HepG2 (cell line): Measurements from ENCODE around the gene BDNF. TPM values are rescaled to one million over a fixed set of nuclear protein-coding genes. Genes with fewer than 3 reads are reported as not detected.

ENCODE experiments used
- ATAC-seq: fragments of 200-7000 bp; cut with Tn5 transposase; 3 replicates; pipeline ENCODE4 v1.9.1; 2020; ENCODE audit warnings: mild to moderate bottlenecking, moderate library complexity
- BruUV-seq: library from RNA; stranded (reverse); fragments of 400-500 nt; replicated peaks from 2 replicates; lab custom pipeline; 2021; lab: Mats Ljungman, UMichigan
- CTCF ChIA-PET: fragments of 300-600 bp; formaldehyde crosslinking; extraction: SDS; loops from one replicate; lab custom pipeline; 2021; ENCODE audit warnings: low total read pairs, inconsistent platforms, low intra/inter-chr PET ratio; lab: Yijun Ruan, JAX
- POLR2A ChIA-PET: fragments of 350-600 bp; sonication (Branson Sonifier 250); formaldehyde crosslinking; loops from one replicate; lab custom pipeline; 2020; ENCODE audit warnings: antibody characterized with exemption, inconsistent platforms; lab: Yijun Ruan, JAX
- DNase-seq: peaks from one replicate; pipeline ENCODE4 v3.0.0-alpha.2; 2015; ENCODE audit warnings: low spot score
- FAIRE-seq: peaks from 3 replicates; lab custom pipeline; 2011; peaks lifted over from hg19 to GRCh38; lab: Jason Lieb, UNC
- H2AFZ ChIP-seq: one replicate; pipeline ENCODE4 v1.6.1; 2011; ENCODE audit warnings: low read length, inconsistent platforms
- H3K27ac ChIP-seq: fragments of 300-600 bp; 3 replicates; pipeline ENCODE4 v1.8.0; 2011; ENCODE audit warnings: mixed run types, mild to moderate bottlenecking, mixed read lengths, low read length, inconsistent platforms; ENCODE audit not compliant: insufficient read depth; ENCODE audit errors: extremely low read length
- H3K27me3 ChIP-seq, 2 experiments: fragments of 200-600 bp in 1 of 2; 2 replicates in 1 of 2; 3 replicates in 1 of 2; pipeline versions ENCODE4 v1.6.0 to v1.8.0; 2011; ENCODE audit warnings: low read length in 2 of 2, mild to moderate bottlenecking in 2 of 2, moderate library complexity in 2 of 2, inconsistent platforms in 1 of 2; ENCODE audit not compliant: insufficient read depth in 2 of 2, control insufficient read depth in 1 of 2
- H3K36me3 ChIP-seq, 2 experiments: fragments of 200-600 bp in 1 of 2; replicated peaks in 1 of 2; 2 replicates in 1 of 2; 3 replicates in 1 of 2; pipeline versions ENCODE4 v1.5.1 to v1.8.0; 2011; ENCODE audit warnings: low read length in 2 of 2, inconsistent platforms in 1 of 2; ENCODE audit not compliant: insufficient read depth in 2 of 2, control insufficient read depth in 1 of 2
- H3K4me1 ChIP-seq: 2 replicates; pipeline ENCODE4 v1.5.1; 2012; ENCODE audit warnings: low read length, inconsistent platforms; ENCODE audit not compliant: insufficient read depth
- H3K4me2 ChIP-seq: 2 replicates; pipeline ENCODE4 v1.6.0; 2011; ENCODE audit warnings: low read depth, low read length, inconsistent platforms
- H3K4me3 ChIP-seq, 3 experiments: fragments of 200-600 bp in 1 of 3; sonication (generic), shearing (Covaris generic) in 1 of 3; replicated peaks in 1 of 3; 2 replicates each; pipeline ENCODE4 v1.5.1; 2011 to 2016; ENCODE audit warnings: low read length in 3 of 3, inconsistent platforms in 2 of 3, low read depth in 2 of 3, mild to moderate bottlenecking in 2 of 3, control low read depth in 1 of 3, mixed read lengths in 1 of 3; ENCODE audit not compliant: insufficient read depth in 1 of 3
- H3K79me2 ChIP-seq: one replicate; pipeline ENCODE4 v1.6.1; 2011; ENCODE audit warnings: low read length, inconsistent platforms; ENCODE audit not compliant: insufficient read depth
- H3K9ac ChIP-seq: 2 replicates; pipeline ENCODE4 v1.6.0; 2011; ENCODE audit warnings: mild to moderate bottlenecking, low read depth, low read length, inconsistent platforms; ENCODE audit not compliant: insufficient read depth
- H3K9me3 ChIP-seq: 2 replicates; pipeline ENCODE4 v1.5.1; 2012; ENCODE audit warnings: mild to moderate bottlenecking, low read length
- H4K20me1 ChIP-seq: 2 replicates; pipeline ENCODE4 v1.6.0; 2011; ENCODE audit warnings: inconsistent platforms, mild to moderate bottlenecking, low read length, moderate library complexity; ENCODE audit not compliant: insufficient read depth
- ATF6 ChIP-seq: sonication (generic); formaldehyde crosslinking; conservative IDR thresholded peaks from 2 replicates; pipeline ENCODE4 v1.4.0; 2020; ENCODE audit warnings: missing genetic modification reagents
- FOXA3 ChIP-seq: IDR thresholded peaks from 2 replicates; pipeline ENCODE4 v1.6.1; 2016; ENCODE audit warnings: missing genetic modification reagents, missing compliant biosample characterization
- KLF12 ChIP-seq: sonication (generic); formaldehyde crosslinking; IDR thresholded peaks from 2 replicates; pipeline ENCODE4 v1.4.0; 2020; ENCODE audit warnings: missing genetic modification reagents, borderline replicate concordance
- LBX2 ChIP-seq: sonication (generic); formaldehyde crosslinking; IDR thresholded peaks from 2 replicates; pipeline ENCODE4 v1.5.0; 2020; ENCODE audit warnings: missing genetic modification reagents, mild to moderate bottlenecking, borderline replicate concordance
- ONECUT2 ChIP-seq: sonication (generic); formaldehyde crosslinking; IDR thresholded peaks from 2 replicates; pipeline ENCODE4 v1.4.0; 2020; ENCODE audit warnings: missing genetic modification reagents
- SIX1 ChIP-seq: sonication (generic); formaldehyde crosslinking; IDR thresholded peaks from 2 replicates; pipeline ENCODE4 v1.4.0; 2020; ENCODE audit warnings: missing genetic modification reagents, borderline replicate concordance
- TCF7 ChIP-seq: sonication (generic); IDR thresholded peaks from 2 replicates; pipeline ENCODE4 v1.6.1; 2016; ENCODE audit warnings: antibody characterized with exemption, low read depth
- YY1 ChIP-seq: IDR thresholded peaks from 2 replicates; pipeline ENCODE4 v1.6.1; 2011; ENCODE audit warnings: low read length, low read depth, moderate library complexity, mild to moderate bottlenecking; ENCODE audit not compliant: insufficient read depth, insufficient replicate concordance
- ZBTB4 ChIP-seq: sonication (generic); formaldehyde crosslinking; IDR thresholded peaks from 2 replicates; pipeline ENCODE4 v1.4.0; 2020; ENCODE audit warnings: missing genetic modification reagents, mild to moderate bottlenecking, borderline replicate concordance
- ZNF205 ChIP-seq: IDR thresholded peaks from 2 replicates; pipeline ENCODE4 v1.6.1; 2018; ENCODE audit warnings: missing biosample characterization, missing genetic modification reagents
- ZNF331 ChIP-seq: sonication (generic); formaldehyde crosslinking; IDR thresholded peaks from 2 replicates; pipeline ENCODE4 v1.4.0; 2020; ENCODE audit warnings: missing genetic modification reagents
- ZNF552 ChIP-seq: sonication (generic); formaldehyde crosslinking; IDR thresholded peaks from 2 replicates; pipeline ENCODE4 v1.9.0; 2022; ENCODE audit warnings: missing genetic modification reagents, mild to moderate bottlenecking, borderline replicate concordance
- ZNF557 ChIP-seq: sonication (generic); formaldehyde crosslinking; IDR thresholded peaks from 2 replicates; pipeline ENCODE4 v1.4.0; 2020; ENCODE audit warnings: missing genetic modification reagents
- ZNF709 ChIP-seq: sonication (generic); formaldehyde crosslinking; IDR thresholded peaks from 2 replicates; pipeline ENCODE4 v1.5.0; 2020; ENCODE audit warnings: mild to moderate bottlenecking, missing genetic modification reagents
- WGBS: methylation state at CpG from one replicate; pipeline ENCODE4 v1.1.6; 2017; ENCODE audit warnings: low lambda C conversion rate; 5-methylcytosine and 5-hydroxymethylcytosine counted together
- in situ Hi-C: cut with HindIII; loops from 2 replicates; pipeline ENCODE4 v1.10.0; 2017; ENCODE audit warnings: low pct_unique_long_range_greater_than_20kb; ENCODE audit not compliant: extremely low pct_ligation_motif_present
- intact Hi-C: fragments of 100-400 bp; cut with micrococcal nuclease; formaldehyde crosslinking; loops from one replicate; pipeline ENCODE4 v1.10.0; 2022; ENCODE audit not compliant: unreplicated experiment
- polyA plus RNA-seq, 8 experiments: library from polyadenylated mRNA; depleted of rRNA in 3 of 8; stranded (reverse) in 7 of 8; unstranded in 1 of 8; fragments of >200 nt; fragmentation: Illumina TruSeq in 4 of 8; extraction: Trizol in 4 of 8; gene quantifications; 2 replicates each; pipeline versions ENCODE4 v1.2.1 to v1.2.3, GENCODE V29; 2011 to 2016; ENCODE audit warnings: low read depth in 4 of 8, missing spikeins in 1 of 8, mixed read lengths in 1 of 8; ENCODE audit not compliant: insufficient read depth in 1 of 8
- total RNA-seq, 5 experiments: library from RNA; depleted of rRNA; stranded (reverse); fragments of >200 nt; fragmentation: Illumina TruSeq; extraction: Trizol; gene quantifications; 2 replicates each; pipeline ENCODE4 v1.2.3, GENCODE V29; 2016; ENCODE audit warnings: low read depth in 1 of 5

Gene BDNF
- total and polyA plus RNA-seq, 2 of the 13 experiments (the other 11 are each of a cell fraction or from before 2014, with no cell fraction given) = 0.02 TPM; not detected in 1

GRCh38 chr11:27688076-27688475, 12.2 kb downstream of the BDNF start:
- TF ChIP-seq ONECUT2 (no peak), FOXA3 (peak; percentile 24; the same call in 1 of the 2 replicates), YY1 (peak; percentile 28), ZNF709 (no peak)
- Histone ChIP-seq H3K4me2 (no peak overlapping the region), H3K27ac (no peak overlapping the region), H3K36me3 (no peaks in the 10 kb centered on the region), H3K27me3 (no peaks in the 10 kb centered on the region; a peak in 1 of 5 replicates), H4K20me1 (no peaks in the 10 kb centered on the region), H3K4me1 (peaks cover 8% of the 10 kb centered on the region; the same call in 1 of the 2 replicates), H3K79me2 (no peaks in the 10 kb centered on the region), H3K9ac (no peak overlapping the region), H3K4me3 (no peak overlapping the region), H3K9me3 (no peaks in the 10 kb centered on the region), H2AFZ (no peak overlapping the region)
- FAIRE-seq = no peak
- POLR2A ChIA-PET = no interaction called here
- 0% methylated on average over 1 of the region's 4 CpGs for WGBS
- BruUV-seq = no TSS peak
- ATAC-seq = no peak
- in situ Hi-C loops (loop anchor here (25.0 kb wide), 1 partner anchor 1474 kb away; no protein-coding TSS in a partner anchor), intact Hi-C loops (no loop called here)
- peak; percentile 16 for DNase-seq
- CTCF ChIA-PET = no interaction called here

- Histone ChIP-seq H2AFZ (no peak overlapping the region), H4K20me1 (no peaks in the 10 kb centered on the region), H3K4me3 (no peak overlapping the region), H3K27ac (no peak overlapping the region), H3K79me2 (no peaks in the 10 kb centered on the region), H3K9ac (no peak overlapping the region), H3K9me3 (no peaks in the 10 kb centered on the region), H3K27me3 (no peaks in the 10 kb centered on the region), H3K36me3 (no peaks in the 10 kb centered on the region), H3K4me1 (no peaks in the 10 kb centered on the region), H3K4me2 (no peak overlapping the region)
- CTCF ChIA-PET = no interaction called here
- FAIRE-seq = no peak
- WGBS = 0% methylated on average over 1 of the region's 1 CpG
- ATAC-seq = no peak
- in situ Hi-C loops (loop anchor here (25.0 kb wide), 1 partner anchor 1481 kb away; no protein-coding TSS in a partner anchor), intact Hi-C loops (no loop called here)
- no TSS peak for BruUV-seq
- no peak for DNase-seq
- POLR2A ChIA-PET = no interaction called here
- TF ChIP-seq KLF12 (CRISPR knock-in tag) (no peak), LBX2 (no peak), ATF6 (CRISPR knock-in tag) (no peak), ZNF552 (no peak), TCF7 (no peak), ZNF205 (CRISPR knock-in tag) (no peak), ZNF331 (CRISPR knock-in tag) (no peak), ZNF557 (CRISPR knock-in tag) (no peak), ZBTB4 (no peak), SIX1 (CRISPR knock-in tag) (no peak)
Observed at GRCh38 chr11:27681664-27682063, 18.6 kb downstream of the BDNF start.
